M059J (cell line): Measurements from ENCODE around the gene ZNF593OS. TPM values are rescaled to one million over a fixed set of nuclear protein-coding genes. Genes with fewer than 3 reads are reported as not detected.

Experiments used
- DNase-seq: peaks from one replicate; pipeline ENCODE4 v3.0.0-alpha.2; 2012; ENCODE audit warnings: low read depth
- total RNA-seq: library from RNA; depleted of rRNA; stranded (reverse); fragments of >200 nt; shearing (Covaris generic); gene quantifications from 2 replicates; pipeline ENCODE4 v1.2.3, GENCODE V29; 2014; rRNA removed

The ZNF593OS gene
- total RNA-seq, 1 experiment from 2014 or later = not detected

DNA sequence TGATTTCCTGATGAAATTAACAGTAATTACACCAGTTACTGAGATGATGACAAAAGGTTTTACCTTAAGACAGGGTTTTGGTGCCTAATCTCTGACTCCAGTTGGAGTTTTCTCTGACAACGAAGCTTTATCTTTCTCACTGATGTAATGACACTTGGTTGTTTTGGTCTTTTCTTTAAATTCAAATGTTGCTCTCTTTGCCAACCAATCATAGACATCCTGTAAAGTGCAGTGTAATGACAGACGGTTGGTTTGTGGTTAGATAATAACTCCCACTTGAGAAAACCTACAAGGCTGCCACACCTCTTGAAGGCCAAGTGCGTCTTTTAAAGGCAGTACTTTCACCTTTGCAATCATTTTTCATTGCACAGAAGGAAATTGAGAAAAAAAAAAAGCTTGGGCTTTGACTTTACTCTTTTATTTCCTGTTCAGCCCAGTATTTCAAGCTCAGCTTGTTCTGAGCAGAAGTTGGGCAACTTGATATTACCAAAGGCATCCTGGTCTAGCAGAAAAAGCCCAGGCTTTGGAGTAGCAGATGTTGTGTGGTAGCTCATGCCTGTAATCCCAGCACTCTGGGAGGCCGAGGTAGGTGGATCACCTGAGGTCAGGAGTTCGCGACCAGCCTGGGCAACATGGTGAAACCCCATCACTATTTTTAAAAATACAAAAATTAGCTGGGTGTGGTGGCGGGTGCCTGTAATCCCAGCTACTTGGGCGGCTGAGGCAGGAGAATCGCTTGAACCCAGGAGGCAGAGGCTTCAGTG lies 45.1 kb downstream of the ZNF593OS start:
- DNase-seq = peak; percentile 87

DNA sequence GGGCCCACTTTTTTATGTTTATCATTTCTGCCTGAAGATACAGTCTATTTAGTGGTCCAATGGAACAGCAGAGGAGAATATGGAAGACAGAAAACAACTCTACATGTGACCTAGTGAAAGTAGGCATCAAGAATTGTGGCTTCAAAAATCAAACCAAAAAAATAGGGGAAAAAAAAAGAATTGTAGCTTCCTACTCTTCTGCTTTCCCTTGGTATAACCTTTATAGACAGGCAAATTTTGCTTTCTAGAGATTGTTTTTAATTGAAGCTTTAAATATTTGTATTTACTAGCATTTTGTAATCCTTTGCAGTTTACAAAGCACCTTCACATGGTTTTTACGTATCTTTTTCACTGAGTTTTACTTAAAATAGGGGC lies 45.7 kb downstream of the ZNF593OS start:
- DNase-seq = no peak

DNA sequence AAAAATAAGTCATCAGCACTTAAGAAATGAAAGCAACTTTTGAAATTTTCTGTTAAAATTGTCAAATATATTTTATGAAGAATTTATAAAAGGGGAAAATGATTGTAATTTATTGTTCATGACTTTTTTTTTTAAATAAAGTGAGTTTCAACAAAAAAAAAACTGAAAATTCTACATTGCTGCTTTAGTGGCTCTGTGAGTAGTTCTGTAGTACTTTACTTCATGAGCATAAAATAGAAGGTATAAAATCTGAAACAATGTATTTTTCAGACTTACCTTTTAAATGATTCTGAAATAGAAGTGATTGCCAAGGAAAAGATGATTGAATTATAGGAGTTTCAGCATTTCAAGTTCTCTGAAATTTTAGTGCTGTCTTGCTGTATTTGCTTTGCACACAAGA lies 46.2 kb downstream of the ZNF593OS start:
- DNase-seq = no peak

DNA sequence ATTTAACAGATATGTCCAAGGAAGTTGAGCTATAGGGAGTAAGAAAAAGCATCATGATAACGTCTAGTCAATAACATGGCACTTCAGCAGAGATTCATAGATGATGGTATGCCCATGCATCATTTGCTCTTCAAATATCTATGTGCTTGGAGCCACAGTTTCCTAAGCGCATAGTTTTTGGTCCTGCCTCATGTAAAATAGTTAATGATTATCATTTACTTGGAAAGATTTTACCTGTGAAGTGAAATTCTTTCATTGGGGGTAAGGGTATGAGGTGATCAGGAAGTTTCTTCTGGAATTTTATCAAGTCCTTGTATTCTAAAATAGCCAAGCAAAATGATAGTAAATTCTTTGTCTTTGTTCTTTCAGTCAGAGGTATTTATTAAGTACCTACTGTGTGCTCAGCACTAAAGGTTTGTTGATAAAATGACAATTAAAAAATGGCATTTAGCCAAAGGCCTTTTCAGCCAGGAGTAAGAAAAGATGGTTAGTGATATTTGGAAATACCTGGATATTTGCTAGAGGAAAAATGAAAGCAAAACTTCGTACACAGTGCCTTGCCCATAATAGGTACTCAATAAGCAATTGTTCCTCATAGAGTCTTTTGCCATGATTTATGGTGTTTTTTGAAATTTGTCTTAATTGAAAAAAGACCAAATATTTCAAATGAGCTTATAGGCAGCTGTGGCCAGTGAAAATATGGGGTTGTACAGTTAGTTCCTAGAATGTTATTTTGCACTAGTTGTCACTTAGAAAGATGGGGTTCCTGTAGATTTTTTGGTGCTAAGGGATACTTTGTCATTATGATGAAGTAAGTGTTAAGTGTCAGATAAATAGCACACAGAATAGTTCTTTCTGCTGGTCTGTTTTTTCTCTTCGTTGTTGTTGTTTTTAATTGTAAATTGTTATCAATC lies 47.0 kb downstream of the ZNF593OS start:
- no peak for DNase-seq

DNA sequence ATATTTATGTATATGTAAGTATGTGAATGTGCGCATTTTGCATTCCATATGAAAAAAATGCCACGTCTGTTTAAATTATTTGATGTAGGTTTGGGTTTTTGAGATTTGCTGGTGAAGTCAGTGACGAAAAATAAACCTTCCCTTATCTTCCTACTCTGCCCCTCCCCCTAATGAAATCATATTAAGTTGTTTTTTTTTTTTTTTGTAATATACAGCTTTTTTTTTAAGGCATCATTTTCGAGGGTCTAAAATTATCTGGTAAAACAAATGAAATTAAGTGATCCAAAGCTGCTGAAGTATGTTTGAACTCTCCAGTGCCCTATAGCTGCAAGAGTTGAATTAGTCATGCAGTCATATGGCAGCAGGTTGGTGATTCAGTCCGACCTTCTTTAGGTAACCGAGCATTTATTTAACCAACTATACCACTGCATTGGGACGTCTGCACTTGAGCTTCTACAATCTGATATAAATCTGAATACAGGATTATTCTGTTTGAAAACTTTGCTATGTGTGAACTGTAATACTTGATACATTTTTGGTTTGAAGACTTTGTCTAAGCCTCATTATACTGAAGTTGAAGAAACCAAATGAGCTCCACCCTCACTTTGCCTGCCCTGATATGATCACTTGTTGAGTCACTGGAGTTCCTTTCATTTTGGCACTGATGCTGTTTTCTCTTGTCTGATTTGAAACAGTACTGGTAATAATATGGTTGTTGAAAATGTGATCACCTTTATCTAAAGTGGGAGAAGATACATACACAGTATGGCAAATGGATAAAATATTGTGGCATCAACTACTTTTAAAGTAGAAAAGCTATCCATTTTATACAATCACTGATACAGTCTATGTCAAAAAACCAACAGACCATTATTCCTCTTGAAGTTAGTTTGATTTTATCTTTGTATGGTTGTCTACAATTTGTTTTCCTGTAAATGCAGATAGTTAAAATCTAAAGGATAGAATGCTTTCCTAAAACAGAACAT lies 48.4 kb downstream of the ZNF593OS start:
- DNase-seq = peak; percentile 82

DNA sequence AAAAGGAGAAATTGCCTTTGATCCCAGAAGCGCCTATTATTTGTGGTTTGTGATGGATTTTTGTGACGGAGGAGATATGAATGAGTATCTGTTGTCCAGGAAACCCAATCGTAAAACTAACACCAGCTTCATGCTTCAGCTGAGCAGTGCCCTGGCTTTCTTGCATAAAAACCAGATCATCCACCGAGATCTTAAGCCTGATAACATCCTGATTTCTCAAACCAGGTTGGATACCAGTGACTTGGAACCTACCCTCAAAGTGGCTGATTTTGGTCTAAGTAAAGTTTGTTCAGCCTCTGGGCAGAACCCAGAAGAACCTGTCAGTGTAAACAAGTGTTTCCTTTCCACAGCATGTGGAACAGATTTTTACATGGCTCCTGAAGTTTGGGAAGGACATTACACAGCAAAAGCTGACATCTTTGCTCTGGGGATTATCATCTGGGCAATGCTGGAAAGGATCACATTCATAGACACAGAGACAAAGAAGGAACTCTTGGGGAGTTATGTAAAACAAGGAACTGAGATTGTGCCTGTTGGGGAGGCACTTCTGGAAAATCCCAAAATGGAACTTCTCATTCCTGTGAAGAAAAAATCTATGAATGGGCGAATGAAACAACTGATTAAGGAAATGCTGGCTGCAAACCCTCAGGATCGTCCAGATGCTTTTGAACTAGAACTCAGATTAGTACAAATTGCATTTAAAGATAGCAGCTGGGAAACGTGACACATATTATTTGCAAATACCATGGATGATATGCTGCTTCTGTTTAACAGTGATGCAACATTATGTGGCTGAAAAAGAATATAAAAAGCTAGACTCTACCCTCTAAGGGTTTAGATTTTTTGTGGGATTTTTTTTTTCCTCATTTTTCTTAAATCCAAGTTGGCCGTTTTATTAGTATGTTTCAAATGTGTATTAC lies 49.5 kb downstream of the ZNF593OS start:
- DNase-seq = peak; percentile 87

DNA sequence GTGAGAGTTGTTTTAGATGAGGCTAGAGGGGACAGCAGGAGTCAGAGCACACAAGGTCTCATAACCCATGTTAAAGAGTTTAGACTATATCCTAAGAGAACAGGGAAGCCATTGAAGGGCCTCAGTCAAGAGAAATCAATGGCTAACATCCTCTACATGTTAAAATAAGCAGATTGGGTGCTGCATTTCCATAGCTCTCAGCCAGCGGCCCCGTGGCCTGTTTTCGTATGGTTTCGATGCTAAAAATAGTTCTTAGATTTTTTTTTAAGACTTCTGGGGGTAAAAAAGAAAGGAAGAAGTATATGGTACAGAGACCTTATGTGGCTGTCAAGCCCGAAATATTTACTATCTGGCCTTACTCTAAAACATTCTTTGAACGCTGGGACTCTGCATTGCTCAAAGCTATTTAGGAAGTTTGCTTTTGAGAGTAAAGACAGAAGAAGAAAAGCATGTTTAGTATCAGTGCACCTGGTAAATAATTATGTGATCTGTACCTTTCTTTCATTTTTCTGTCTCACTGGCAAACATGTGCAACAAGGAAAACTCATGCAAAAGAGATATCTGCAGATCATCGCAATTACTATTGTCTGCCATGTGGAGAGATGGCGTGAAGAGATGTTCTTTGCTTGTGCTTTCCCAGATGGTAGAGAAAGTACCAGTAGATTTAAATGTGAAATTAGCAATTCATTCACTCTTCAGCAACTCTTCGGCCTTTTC lies 51.6 kb downstream of the ZNF593OS start:
- no peak for DNase-seq

Other genes starting within 250 kb of the ZNF593OS start
- 5.1 and 7.5 TPM in 2 replicates for gene PAFAH2, start 173.8 kb downstream of the ZNF593OS start, total RNA-seq
- gene EXTL1, start 150.1 kb downstream of the ZNF593OS start, total RNA-seq = 0.34 TPM in 1 of 2 replicates, not detected in the other
- 0.52 and 1.8 TPM in 2 replicates for gene SLC30A2, start 125.7 kb downstream of the ZNF593OS start, total RNA-seq
- 0.07 TPM in 1 of 2 replicates, not detected in the other for gene TRIM63, start 104.2 kb downstream of the ZNF593OS start, total RNA-seq
- 9.0 and 9.3 TPM in 2 replicates for gene PDIK1L, start 60.0 kb downstream of the ZNF593OS start, total RNA-seq
- gene FAM110D, start 12.8 kb downstream of the ZNF593OS start, total RNA-seq = not detected in 2 replicates
- not detected in 2 replicates for gene C1orf232, start 2.9 kb downstream of the ZNF593OS start, total RNA-seq
- gene ZNF593, start 1.9 kb downstream of the ZNF593OS start, total RNA-seq = 22.4 and 23.0 TPM in 2 replicates
- gene CNKSR1, start 5.7 kb upstream of the ZNF593OS start, total RNA-seq = 0.49 TPM in 1 of 2 replicates, not detected in the other
- gene CATSPER4, start 18.8 kb upstream of the ZNF593OS start, total RNA-seq = not detected in 2 replicates
- gene CEP85, start 62.4 kb upstream of the ZNF593OS start, total RNA-seq = 28.6 and 43.0 TPM in 2 replicates
- 268 and 302 TPM in 2 replicates for gene SH3BGRL3, start 108.3 kb upstream of the ZNF593OS start, total RNA-seq
- gene UBXN11, start 134.8 kb upstream of the ZNF593OS start, total RNA-seq = 4.1 and 7.3 TPM in 2 replicates
- gene CD52, start 146.1 kb upstream of the ZNF593OS start, total RNA-seq = not detected in 2 replicates
- 0.42 and 2.0 TPM in 2 replicates for gene CRYBG2, start 182.3 kb upstream of the ZNF593OS start, total RNA-seq
- gene ZNF683, start 200.9 kb upstream of the ZNF593OS start, total RNA-seq = not detected in 2 replicates
- not detected in 2 replicates for gene LIN28A, start 239.0 kb upstream of the ZNF593OS start, total RNA-seq